Fibroblast of lung (primary cell): ENCODE data around the gene COPS4. TPM values are rescaled to one million over a fixed set of nuclear protein-coding genes. Genes with fewer than 3 reads are reported as not detected.
A peak's percentile ranks its signal among the peaks of the same experiment; 100 is the strongest.

Experiments used
- DNase-seq, 2 donors: peaks; one replicate each; pipeline versions ENCODE4 v3.0.0 to v3.0.0-alpha.2; 2010; ENCODE audit warnings: low read depth in 2 of 2
- H2AFZ ChIP-seq: 2 replicates; pipeline ENCODE4 v1.5.1; 2012; ENCODE audit warnings: low read length, control low read depth, inconsistent platforms
- H3K27ac ChIP-seq: 2 replicates; pipeline ENCODE4 v1.5.1; 2011; ENCODE audit warnings: low read length, control low read depth; ENCODE audit not compliant: insufficient read depth
- H3K27me3 ChIP-seq: 2 replicates; pipeline ENCODE4 v1.5.1; 2011; ENCODE audit warnings: mild to moderate bottlenecking, low read length; ENCODE audit not compliant: control insufficient read depth, insufficient read depth
- H3K36me3 ChIP-seq: 2 replicates; pipeline ENCODE4 v1.5.1; 2011; ENCODE audit warnings: low read length; ENCODE audit not compliant: control insufficient read depth, insufficient read depth
- H3K4me1 ChIP-seq: 2 replicates; pipeline ENCODE4 v1.5.1; 2011; ENCODE audit warnings: low read length; ENCODE audit not compliant: control insufficient read depth, insufficient read depth; ENCODE audit errors: extremely low read depth
- H3K4me2 ChIP-seq: 2 replicates; pipeline ENCODE4 v1.5.1; 2011; ENCODE audit warnings: low read length, control low read depth; ENCODE audit not compliant: insufficient read depth; ENCODE audit errors: extremely low read depth
- H3K4me3 ChIP-seq, 4 experiments: fragments of 200-600 bp in 1 of 4; sonication (generic) in 1 of 4; replicated peaks in 1 of 4; 2 replicates each; pipeline ENCODE4 v1.5.1; 2011 to 2016; ENCODE audit warnings: low read length in 4 of 4, low read depth in 3 of 4, mild to moderate bottlenecking in 3 of 4, control low read depth in 2 of 4, inconsistent platforms in 1 of 4, mixed read lengths in 1 of 4; ENCODE audit not compliant: insufficient read depth in 1 of 4; ENCODE audit errors: control extremely low read depth in 1 of 4
- H3K79me2 ChIP-seq: 2 replicates; pipeline ENCODE4 v1.5.1; 2012; ENCODE audit warnings: mild to moderate bottlenecking, low read length, inconsistent platforms; ENCODE audit not compliant: control insufficient read depth, insufficient read depth
- H3K9ac ChIP-seq: 2 replicates; pipeline ENCODE4 v1.5.1; 2011; ENCODE audit warnings: mild to moderate bottlenecking, low read length, control low read depth; ENCODE audit not compliant: insufficient read depth
- H3K9me3 ChIP-seq: 2 replicates; pipeline ENCODE4 v1.5.1; 2012; ENCODE audit warnings: low read depth, low read length; ENCODE audit not compliant: control insufficient read depth, insufficient read depth
- H4K20me1 ChIP-seq: 2 replicates; pipeline ENCODE4 v1.5.1; 2011; ENCODE audit warnings: low read length; ENCODE audit not compliant: control insufficient read depth, insufficient read depth; ENCODE audit errors: extremely low read depth
- CTCF ChIP-seq, 2 donors: IDR thresholded peaks in 1 of 2; conservative IDR thresholded peaks in 1 of 2; 1 replicate in 1 of 2; 2 replicates in 1 of 2; pipeline ENCODE4 v1.5.1; 2011 to 2012; ENCODE audit warnings: low read length in 2 of 2, control low read depth in 1 of 2, inconsistent platforms in 1 of 2, low read depth in 1 of 2, mild to moderate bottlenecking in 1 of 2
- EZH2 ChIP-seq: IDR thresholded peaks from 2 replicates; pipeline ENCODE4 v1.5.1; 2012; ENCODE audit warnings: low read length, control low read depth, mild to moderate bottlenecking; ENCODE audit errors: missing control alignments
- polyA plus RNA-seq, 2 donors: library from polyadenylated mRNA; depleted of rRNA in 1 of 2; stranded (reverse) in 1 of 2; unstranded in 1 of 2; fragments of >200 nt; gene quantifications; 2 replicates each; pipeline ENCODE4 v1.2.1, GENCODE V29; 2011 to 2012; ENCODE audit warnings: missing spikeins in 1 of 2
- total RNA-seq: library from RNA; depleted of rRNA; stranded (reverse); fragments of >200 nt; gene quantifications from 2 replicates; pipeline ENCODE4 v1.2.1, GENCODE V29; 2014

The COPS4 gene
- total and polyA plus RNA-seq, 2 donors (not counting 1 experiment from before 2014, with no cell fraction given), result 82.3 to 128 TPM

- TF ChIP-seq CTCF (conservative IDR thresholded peaks at IDR 0.05 in 1 of 2, IDR thresholded peaks at IDR 0.05 in 1 of 2; ENCODE audit: low read depth in 1 of 2, low read length in 2 of 2), result no peak
- Histone ChIP-seq H3K79me2 (no peaks in the 10 kb centered on the region), H3K4me3 (no peak overlapping the region), H3K27me3 (no peaks in the 10 kb centered on the region), H3K27ac (no peak overlapping the region), H3K4me1 (peaks cover 3% of the 10 kb centered on the region), H3K4me2 (no peak overlapping the region), H2AFZ (no peak overlapping the region), H4K20me1 (no peaks in the 10 kb centered on the region), H3K9ac (no peak overlapping the region), H3K9me3 (no peaks in the 10 kb centered on the region), H3K36me3 (no peaks in the 10 kb centered on the region)
- no peak for DNase-seq
These were observed 72.6 kb downstream of the COPS4 start for GRCh38 chr4:83107631-83108030.

GRCh38 chr4:83108101-83108861 lies 73.3 kb downstream of the COPS4 start:
- H3K9ac ChIP-seq, result no peak overlapping the region
- H3K9me3 ChIP-seq, result no peaks in the 10 kb centered on the region
- no peaks in the 10 kb centered on the region for H3K27me3 ChIP-seq
- H3K79me2 ChIP-seq, result no peaks in the 10 kb centered on the region
- no peaks in the 10 kb centered on the region for H4K20me1 ChIP-seq
- H3K4me3 ChIP-seq, result no peak overlapping the region
- no peak overlapping the region for H2AFZ ChIP-seq
- no peak overlapping the region for H3K4me2 ChIP-seq
- no peak overlapping the region for H3K27ac ChIP-seq
- peaks cover 3% of the 10 kb centered on the region for H3K4me1 ChIP-seq
- no peak for TF ChIP-seq EZH2
- TF ChIP-seq CTCF (conservative IDR thresholded peaks at IDR 0.05 in 1 of 2, IDR thresholded peaks at IDR 0.05 in 1 of 2; ENCODE audit: low read depth in 1 of 2, low read length in 2 of 2), result no peak
- no peaks in the 10 kb centered on the region for H3K36me3 ChIP-seq
- DNase-seq, result no peak

GRCh38 chr4:83109480-83110222 lies 74.7 kb downstream of the COPS4 start:
- DNase-seq, result peak in 1 of 2 donors; percentile 34
- Histone ChIP-seq H3K27ac (no peak overlapping the region), H3K9ac (peak overlapping the region; percentile 36)

More at GRCh38 chr4:83109480-83110222, 74.7 kb downstream of the COPS4 start:
- Histone ChIP-seq H3K36me3 (no peaks in the 10 kb centered on the region), H4K20me1 (no peaks in the 10 kb centered on the region), H3K4me2 (peak overlapping the region; percentile 99), H3K4me1 (peaks cover 3% of the 10 kb centered on the region), H3K27me3 (no peaks in the 10 kb centered on the region), H3K9me3 (no peaks in the 10 kb centered on the region), H3K79me2 (no peaks in the 10 kb centered on the region), H3K4me3 (peak overlapping the region; percentile 34 to 61 (median 44)), H2AFZ (peak overlapping the region; percentile 98)
- TF ChIP-seq EZH2 (no peak), CTCF (conservative IDR thresholded peaks at IDR 0.05 in 1 of 2, IDR thresholded peaks at IDR 0.05 in 1 of 2; ENCODE audit: low read depth in 1 of 2, low read length in 2 of 2) (no peak)
